HepG2 (cell line): ENCODE measurements around the gene AFAP1L2.

Source experiments
- FOXA3 ChIP-seq: IDR thresholded peaks from 2 replicates; pipeline ENCODE4 v1.6.1; 2016; ENCODE audit warnings: missing genetic modification reagents, missing compliant biosample characterization
- RBFOX2 ChIP-seq: fragments of 200-400 bp; formaldehyde crosslinking; IDR thresholded peaks from 2 replicates; pipeline ENCODE4 v1.6.1; 2017; ENCODE audit warnings: low read depth, mild to moderate bottlenecking, low read length

GRCh38 chr10:114304571-114305421, 99.5 kb downstream of the AFAP1L2 start:
- TF ChIP-seq FOXA3 (CRISPR knock-in tag) (no peak), RBFOX2 (no peak)
